WTC11 (cell line): ENCODE results near the gene SIPA1L3.

Experiments used
- CREB1 ChIP-seq: sonication (generic); formaldehyde crosslinking; IDR thresholded peaks from 2 replicates; pipeline ENCODE4 v1.8.0; 2023; ENCODE audit warnings: mild to moderate bottlenecking, missing genetic modification reagents
- CTCF ChIP-seq: fragments of 200-600 bp; IDR thresholded peaks from 2 replicates; pipeline ENCODE4 v1.8.0; 2022; ENCODE audit warnings: antibody characterized with exemption
- GABPB1 ChIP-seq: sonication (generic); formaldehyde crosslinking; IDR thresholded peaks from 2 replicates; pipeline ENCODE4 v1.8.1; 2023; ENCODE audit warnings: mild to moderate bottlenecking, missing genetic modification reagents
- GTF2I ChIP-seq: fragments of 250-450 bp; sonication (Bioruptor Pico); conservative IDR thresholded peaks from 2 replicates; pipeline ENCODE4 v1.4.0; 2021; ENCODE audit warnings: mild to moderate bottlenecking
- NR2C2 ChIP-seq: sonication (generic); formaldehyde crosslinking; IDR thresholded peaks from 2 replicates; pipeline ENCODE4 v1.8.0; 2022; ENCODE audit warnings: mild to moderate bottlenecking, missing genetic modification reagents
- NR3C1 ChIP-seq: sonication (generic); formaldehyde crosslinking; conservative IDR thresholded peaks from 2 replicates; pipeline ENCODE4 v1.8.1; 2023; ENCODE audit warnings: low read depth, mild to moderate bottlenecking, missing genetic modification reagents
- ZBTB21 ChIP-seq: sonication (generic); formaldehyde crosslinking; IDR thresholded peaks from 2 replicates; pipeline ENCODE4 v1.8.1; 2023; ENCODE audit warnings: mild to moderate bottlenecking, missing genetic modification reagents, borderline replicate concordance
- ZSCAN18 ChIP-seq: fragments of 250-450 bp; sonication (Bioruptor Pico); IDR thresholded peaks from 2 replicates; pipeline ENCODE4 v2.1.2; 2022; ENCODE audit warnings: mild to moderate bottlenecking, moderate library complexity
- TF ChIP-seq, protein P1 (sequence below): sonication (generic); formaldehyde crosslinking; conservative IDR thresholded peaks from 2 replicates; pipeline ENCODE4 v1.8.1; 2022; ENCODE audit warnings: mild to moderate bottlenecking, missing genetic modification reagents

DNA sequence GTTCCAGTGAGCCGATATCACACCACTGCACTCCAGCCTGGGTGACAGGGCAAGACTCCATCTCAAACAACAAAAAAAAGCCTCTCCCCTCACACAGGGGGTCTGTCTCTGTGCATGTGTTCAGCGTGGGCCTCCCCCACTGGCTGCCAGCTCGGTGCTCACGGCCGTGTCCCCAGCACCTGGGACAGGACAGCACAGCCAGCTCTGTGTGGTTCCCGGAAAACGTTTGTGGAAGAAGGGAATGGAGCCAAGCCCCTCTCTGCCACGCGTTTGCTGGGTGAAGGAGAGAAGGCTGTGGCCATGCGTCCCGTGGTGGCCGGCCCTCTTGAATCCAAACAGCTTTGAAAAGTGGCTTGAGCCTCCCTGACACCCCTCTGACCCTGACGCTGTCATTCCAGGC, 284.7 kb downstream of the SIPA1L3 start:
- TF ChIP-seq ZSCAN18 (CRISPR knock-in tag) (no peak), ZBTB21 (CRISPR knock-in tag) (no peak), NR2C2 (CRISPR knock-in tag) (no peak), NR3C1 (CRISPR knock-in tag) (no peak), GTF2I (CRISPR knock-in tag) (no peak), GABPB1 (CRISPR knock-in tag) (no peak), CTCF (no peak), CREB1 (CRISPR knock-in tag) (no peak)
- TF ChIP-seq, protein P1, sequence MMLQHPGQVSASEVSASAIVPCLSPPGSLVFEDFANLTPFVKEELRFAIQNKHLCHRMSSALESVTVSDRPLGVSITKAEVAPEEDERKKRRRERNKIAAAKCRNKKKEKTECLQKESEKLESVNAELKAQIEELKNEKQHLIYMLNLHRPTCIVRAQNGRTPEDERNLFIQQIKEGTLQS (CRISPR knock-in tag) = no peak
